ENCODE results near the gene PLEKHA7. TPM values are rescaled to one million over a fixed set of nuclear protein-coding genes. Genes with fewer than 3 reads are reported as not detected.

PLEKHA7 gene
- total RNA-seq, 1 experiment from 2014 or later = 13.0 TPM

DNA sequence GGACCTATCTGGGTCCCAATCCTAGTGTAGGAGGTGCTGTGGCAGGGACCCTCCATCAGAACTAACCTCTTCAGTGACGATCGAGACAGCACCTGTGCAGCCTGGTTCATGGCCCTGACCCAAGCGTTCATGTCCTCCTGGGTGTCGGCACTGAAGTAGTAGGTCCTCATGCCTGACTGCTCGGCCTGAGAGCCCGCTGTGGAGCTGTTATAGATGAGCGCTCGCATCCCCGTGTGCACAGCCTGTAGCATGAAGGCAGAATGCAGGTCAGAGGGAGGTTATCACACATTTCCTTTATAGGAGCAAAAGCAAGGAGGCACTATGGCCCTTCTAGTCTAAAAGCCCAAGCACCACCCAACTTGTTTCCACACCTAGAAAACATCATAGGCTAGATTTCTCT lies 172.7 kb downstream of the PLEKHA7 start (continued):
- TF ChIP-seq, protein P1, sequence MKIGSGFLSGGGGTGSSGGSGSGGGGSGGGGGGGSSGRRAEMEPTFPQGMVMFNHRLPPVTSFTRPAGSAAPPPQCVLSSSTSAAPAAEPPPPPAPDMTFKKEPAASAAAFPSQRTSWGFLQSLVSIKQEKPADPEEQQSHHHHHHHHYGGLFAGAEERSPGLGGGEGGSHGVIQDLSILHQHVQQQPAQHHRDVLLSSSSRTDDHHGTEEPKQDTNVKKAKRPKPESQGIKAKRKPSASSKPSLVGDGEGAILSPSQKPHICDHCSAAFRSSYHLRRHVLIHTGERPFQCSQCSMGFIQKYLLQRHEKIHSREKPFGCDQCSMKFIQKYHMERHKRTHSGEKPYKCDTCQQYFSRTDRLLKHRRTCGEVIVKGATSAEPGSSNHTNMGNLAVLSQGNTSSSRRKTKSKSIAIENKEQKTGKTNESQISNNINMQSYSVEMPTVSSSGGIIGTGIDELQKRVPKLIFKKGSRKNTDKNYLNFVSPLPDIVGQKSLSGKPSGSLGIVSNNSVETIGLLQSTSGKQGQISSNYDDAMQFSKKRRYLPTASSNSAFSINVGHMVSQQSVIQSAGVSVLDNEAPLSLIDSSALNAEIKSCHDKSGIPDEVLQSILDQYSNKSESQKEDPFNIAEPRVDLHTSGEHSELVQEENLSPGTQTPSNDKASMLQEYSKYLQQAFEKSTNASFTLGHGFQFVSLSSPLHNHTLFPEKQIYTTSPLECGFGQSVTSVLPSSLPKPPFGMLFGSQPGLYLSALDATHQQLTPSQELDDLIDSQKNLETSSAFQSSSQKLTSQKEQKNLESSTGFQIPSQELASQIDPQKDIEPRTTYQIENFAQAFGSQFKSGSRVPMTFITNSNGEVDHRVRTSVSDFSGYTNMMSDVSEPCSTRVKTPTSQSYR (CRISPR knock-in tag; IDR thresholded peaks at IDR 0.05) = no peak
- TF ChIP-seq JUN (CRISPR knock-in tag; IDR thresholded peaks at IDR 0.05) (no peak), HMGA2 (CRISPR knock-in tag; IDR thresholded peaks at IDR 0.05) (no peak), RORB (CRISPR knock-in tag; IDR thresholded peaks at IDR 0.05) (no peak), KAT7 (CRISPR knock-in tag; IDR thresholded peaks at IDR 0.05; ENCODE audit: borderline replicate concordance) (no peak), ZBTB21 (CRISPR knock-in tag; IDR thresholded peaks at IDR 0.05; ENCODE audit: borderline replicate concordance) (no peak), GTF2I (CRISPR knock-in tag; conservative IDR thresholded peaks at IDR 0.05) (no peak), ZNF219 (CRISPR knock-in tag; IDR thresholded peaks at IDR 0.05; ENCODE audit: borderline replicate concordance) (no peak), RELA (CRISPR knock-in tag; IDR thresholded peaks at IDR 0.05; ENCODE audit: borderline replicate concordance) (no peak)
- TF ChIP-seq, protein P2, sequence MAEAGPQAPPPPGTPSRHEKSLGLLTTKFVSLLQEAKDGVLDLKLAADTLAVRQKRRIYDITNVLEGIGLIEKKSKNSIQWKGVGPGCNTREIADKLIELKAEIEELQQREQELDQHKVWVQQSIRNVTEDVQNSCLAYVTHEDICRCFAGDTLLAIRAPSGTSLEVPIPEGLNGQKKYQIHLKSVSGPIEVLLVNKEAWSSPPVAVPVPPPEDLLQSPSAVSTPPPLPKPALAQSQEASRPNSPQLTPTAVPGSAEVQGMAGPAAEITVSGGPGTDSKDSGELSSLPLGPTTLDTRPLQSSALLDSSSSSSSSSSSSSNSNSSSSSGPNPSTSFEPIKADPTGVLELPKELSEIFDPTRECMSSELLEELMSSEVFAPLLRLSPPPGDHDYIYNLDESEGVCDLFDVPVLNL (CRISPR knock-in tag; IDR thresholded peaks at IDR 0.05; ENCODE audit: borderline replicate concordance, low read depth) = no peak
- TF ChIP-seq, protein P3, sequence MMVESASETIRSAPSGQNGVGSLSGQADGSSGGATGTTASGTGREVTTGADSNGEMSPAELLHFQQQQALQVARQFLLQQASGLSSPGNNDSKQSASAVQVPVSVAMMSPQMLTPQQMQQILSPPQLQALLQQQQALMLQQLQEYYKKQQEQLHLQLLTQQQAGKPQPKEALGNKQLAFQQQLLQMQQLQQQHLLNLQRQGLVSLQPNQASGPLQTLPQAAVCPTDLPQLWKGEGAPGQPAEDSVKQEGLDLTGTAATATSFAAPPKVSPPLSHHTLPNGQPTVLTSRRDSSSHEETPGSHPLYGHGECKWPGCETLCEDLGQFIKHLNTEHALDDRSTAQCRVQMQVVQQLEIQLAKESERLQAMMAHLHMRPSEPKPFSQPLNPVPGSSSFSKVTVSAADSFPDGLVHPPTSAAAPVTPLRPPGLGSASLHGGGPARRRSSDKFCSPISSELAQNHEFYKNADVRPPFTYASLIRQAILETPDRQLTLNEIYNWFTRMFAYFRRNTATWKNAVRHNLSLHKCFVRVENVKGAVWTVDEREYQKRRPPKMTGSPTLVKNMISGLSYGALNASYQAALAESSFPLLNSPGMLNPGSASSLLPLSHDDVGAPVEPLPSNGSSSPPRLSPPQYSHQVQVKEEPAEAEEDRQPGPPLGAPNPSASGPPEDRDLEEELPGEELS (CRISPR knock-in tag; IDR thresholded peaks at IDR 0.05) = no peak
- TF ChIP-seq, protein P4, sequence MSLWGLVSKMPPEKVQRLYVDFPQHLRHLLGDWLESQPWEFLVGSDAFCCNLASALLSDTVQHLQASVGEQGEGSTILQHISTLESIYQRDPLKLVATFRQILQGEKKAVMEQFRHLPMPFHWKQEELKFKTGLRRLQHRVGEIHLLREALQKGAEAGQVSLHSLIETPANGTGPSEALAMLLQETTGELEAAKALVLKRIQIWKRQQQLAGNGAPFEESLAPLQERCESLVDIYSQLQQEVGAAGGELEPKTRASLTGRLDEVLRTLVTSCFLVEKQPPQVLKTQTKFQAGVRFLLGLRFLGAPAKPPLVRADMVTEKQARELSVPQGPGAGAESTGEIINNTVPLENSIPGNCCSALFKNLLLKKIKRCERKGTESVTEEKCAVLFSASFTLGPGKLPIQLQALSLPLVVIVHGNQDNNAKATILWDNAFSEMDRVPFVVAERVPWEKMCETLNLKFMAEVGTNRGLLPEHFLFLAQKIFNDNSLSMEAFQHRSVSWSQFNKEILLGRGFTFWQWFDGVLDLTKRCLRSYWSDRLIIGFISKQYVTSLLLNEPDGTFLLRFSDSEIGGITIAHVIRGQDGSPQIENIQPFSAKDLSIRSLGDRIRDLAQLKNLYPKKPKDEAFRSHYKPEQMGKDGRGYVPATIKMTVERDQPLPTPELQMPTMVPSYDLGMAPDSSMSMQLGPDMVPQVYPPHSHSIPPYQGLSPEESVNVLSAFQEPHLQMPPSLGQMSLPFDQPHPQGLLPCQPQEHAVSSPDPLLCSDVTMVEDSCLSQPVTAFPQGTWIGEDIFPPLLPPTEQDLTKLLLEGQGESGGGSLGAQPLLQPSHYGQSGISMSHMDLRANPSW (CRISPR knock-in tag; conservative IDR thresholded peaks at IDR 0.05; ENCODE audit: low read depth) = no peak

DNA sequence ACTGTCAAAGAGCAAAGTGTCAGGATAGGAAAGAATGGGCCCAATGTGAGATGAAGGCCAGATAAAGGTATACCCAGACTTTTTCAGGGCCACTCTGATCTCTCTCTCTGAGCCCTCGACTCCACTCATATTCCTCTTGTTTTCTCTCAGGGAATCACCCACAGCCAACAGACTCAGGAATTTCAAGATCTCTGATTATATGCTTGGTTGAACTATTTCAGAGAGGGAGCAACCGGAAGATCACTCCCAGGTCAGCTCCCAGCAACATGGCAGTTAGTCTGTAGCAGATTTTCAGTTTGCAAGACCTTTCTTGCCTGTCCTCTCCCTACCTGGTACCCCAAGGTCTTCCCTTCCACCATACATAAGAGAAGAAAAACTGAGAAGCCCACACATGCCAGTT lies 173.3 kb downstream of the PLEKHA7 start:
- CTCF ChIA-PET = interaction anchor here (1.1 kb wide), 1 partner anchor 223 kb away, joined by 3 read pairs; no protein-coding TSS in a partner anchor
- POLR2A ChIA-PET = interaction anchor here (0.7 kb wide), 1 partner anchor 1200 kb away, joined by 3 read pairs; no protein-coding TSS in a partner anchor
- H3K4me1 Mint-ChIP-seq = peaks cover 10% of the 10 kb centered on the region; the same call in 1 of the 2 replicates
- H3K4me3 Mint-ChIP-seq = no peak overlapping the region
- DNase-seq (ENCODE audit: low spot score) = no peak
- no peaks in the 10 kb centered on the region for H3K27me3 Mint-ChIP-seq (ENCODE audit: low read depth)
- no peak for ATAC-seq
- no peak overlapping the region for H3K27ac Mint-ChIP-seq
- peaks cover 13% of the 10 kb centered on the region for H3K36me3 Mint-ChIP-seq
- no peaks in the 10 kb centered on the region for H3K9me3 Mint-ChIP-seq
- TF ChIP-seq GRHL2 (CRISPR knock-in tag; IDR thresholded peaks at IDR 0.05; ENCODE audit: insufficient replicate concordance, severe bottlenecking) (no peak), PRRX2 (CRISPR knock-in tag; IDR thresholded peaks at IDR 0.05) (no peak), JUN (CRISPR knock-in tag; IDR thresholded peaks at IDR 0.05) (no peak), ZNF263 (CRISPR knock-in tag; IDR thresholded peaks at IDR 0.05; ENCODE audit: low read depth) (no peak), ZNF121 (CRISPR knock-in tag; IDR thresholded peaks at IDR 0.05) (no peak), FOXJ3 (CRISPR knock-in tag; IDR thresholded peaks at IDR 0.05; ENCODE audit: borderline replicate concordance) (no peak), RELA (CRISPR knock-in tag; IDR thresholded peaks at IDR 0.05; ENCODE audit: borderline replicate concordance) (no peak), ZNF396 (CRISPR knock-in tag; IDR thresholded peaks at IDR 0.05; ENCODE audit: borderline replicate concordance) (no peak)
- TF ChIP-seq, protein P5, sequence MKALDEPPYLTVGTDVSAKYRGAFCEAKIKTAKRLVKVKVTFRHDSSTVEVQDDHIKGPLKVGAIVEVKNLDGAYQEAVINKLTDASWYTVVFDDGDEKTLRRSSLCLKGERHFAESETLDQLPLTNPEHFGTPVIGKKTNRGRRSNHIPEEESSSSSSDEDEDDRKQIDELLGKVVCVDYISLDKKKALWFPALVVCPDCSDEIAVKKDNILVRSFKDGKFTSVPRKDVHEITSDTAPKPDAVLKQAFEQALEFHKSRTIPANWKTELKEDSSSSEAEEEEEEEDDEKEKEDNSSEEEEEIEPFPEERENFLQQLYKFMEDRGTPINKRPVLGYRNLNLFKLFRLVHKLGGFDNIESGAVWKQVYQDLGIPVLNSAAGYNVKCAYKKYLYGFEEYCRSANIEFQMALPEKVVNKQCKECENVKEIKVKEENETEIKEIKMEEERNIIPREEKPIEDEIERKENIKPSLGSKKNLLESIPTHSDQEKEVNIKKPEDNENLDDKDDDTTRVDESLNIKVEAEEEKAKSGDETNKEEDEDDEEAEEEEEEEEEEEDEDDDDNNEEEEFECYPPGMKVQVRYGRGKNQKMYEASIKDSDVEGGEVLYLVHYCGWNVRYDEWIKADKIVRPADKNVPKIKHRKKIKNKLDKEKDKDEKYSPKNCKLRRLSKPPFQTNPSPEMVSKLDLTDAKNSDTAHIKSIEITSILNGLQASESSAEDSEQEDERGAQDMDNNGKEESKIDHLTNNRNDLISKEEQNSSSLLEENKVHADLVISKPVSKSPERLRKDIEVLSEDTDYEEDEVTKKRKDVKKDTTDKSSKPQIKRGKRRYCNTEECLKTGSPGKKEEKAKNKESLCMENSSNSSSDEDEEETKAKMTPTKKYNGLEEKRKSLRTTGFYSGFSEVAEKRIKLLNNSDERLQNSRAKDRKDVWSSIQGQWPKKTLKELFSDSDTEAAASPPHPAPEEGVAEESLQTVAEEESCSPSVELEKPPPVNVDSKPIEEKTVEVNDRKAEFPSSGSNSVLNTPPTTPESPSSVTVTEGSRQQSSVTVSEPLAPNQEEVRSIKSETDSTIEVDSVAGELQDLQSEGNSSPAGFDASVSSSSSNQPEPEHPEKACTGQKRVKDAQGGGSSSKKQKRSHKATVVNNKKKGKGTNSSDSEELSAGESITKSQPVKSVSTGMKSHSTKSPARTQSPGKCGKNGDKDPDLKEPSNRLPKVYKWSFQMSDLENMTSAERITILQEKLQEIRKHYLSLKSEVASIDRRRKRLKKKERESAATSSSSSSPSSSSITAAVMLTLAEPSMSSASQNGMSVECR (CRISPR knock-in tag; IDR thresholded peaks at IDR 0.05; ENCODE audit: borderline replicate concordance) = no peak
- TF ChIP-seq, protein P6, sequence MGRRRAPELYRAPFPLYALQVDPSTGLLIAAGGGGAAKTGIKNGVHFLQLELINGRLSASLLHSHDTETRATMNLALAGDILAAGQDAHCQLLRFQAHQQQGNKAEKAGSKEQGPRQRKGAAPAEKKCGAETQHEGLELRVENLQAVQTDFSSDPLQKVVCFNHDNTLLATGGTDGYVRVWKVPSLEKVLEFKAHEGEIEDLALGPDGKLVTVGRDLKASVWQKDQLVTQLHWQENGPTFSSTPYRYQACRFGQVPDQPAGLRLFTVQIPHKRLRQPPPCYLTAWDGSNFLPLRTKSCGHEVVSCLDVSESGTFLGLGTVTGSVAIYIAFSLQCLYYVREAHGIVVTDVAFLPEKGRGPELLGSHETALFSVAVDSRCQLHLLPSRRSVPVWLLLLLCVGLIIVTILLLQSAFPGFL (CRISPR knock-in tag; IDR thresholded peaks at IDR 0.05; ENCODE audit: borderline replicate concordance) = no peak
- TF ChIP-seq, protein P7, sequence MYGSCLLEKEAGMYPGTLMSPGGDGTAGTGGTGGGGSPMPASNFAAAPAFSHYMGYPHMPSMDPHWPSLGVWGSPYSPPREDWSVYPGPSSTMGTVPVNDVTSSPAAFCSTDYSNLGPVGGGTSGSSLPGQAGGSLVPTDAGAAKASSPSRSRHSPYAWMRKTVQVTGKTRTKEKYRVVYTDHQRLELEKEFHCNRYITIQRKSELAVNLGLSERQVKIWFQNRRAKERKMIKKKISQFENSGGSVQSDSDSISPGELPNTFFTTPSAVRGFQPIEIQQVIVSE (CRISPR knock-in tag; IDR thresholded peaks at IDR 0.05; ENCODE audit: borderline replicate concordance) = no peak

All from WTC11 (cell line).